Panc1 (cell line): ENCODE measurements around the gene TPST2. TPM values are rescaled to one million over a fixed set of nuclear protein-coding genes. Genes with fewer than 3 reads are reported as not detected.

Experiments used
- ATAC-seq: fragments of 200-7000 bp; cut with Tn5 transposase; 2 replicates; pipeline ENCODE4 v1.9.1; 2020; ENCODE audit warnings: mild to moderate bottlenecking, moderate library complexity
- BruUV-seq: library from RNA; stranded (reverse); fragments of 400-500 nt; replicated peaks from 2 replicates; lab custom pipeline; 2021; lab: Mats Ljungman, UMichigan
- CTCF ChIA-PET: fragments of 300-600 bp; sonication (Branson Sonifier 250); formaldehyde crosslinking; loops from one replicate; lab custom pipeline; 2022; ENCODE audit warnings: antibody characterized with exemption; lab: Charles Lee
- POLR2A ChIA-PET: fragments of 300-600 bp; sonication (Branson Sonifier 250); formaldehyde crosslinking; loops from one replicate; lab custom pipeline; 2022; ENCODE audit warnings: antibody characterized with exemption; lab: Charles Lee
- DNase-seq: peaks from one replicate; pipeline ENCODE4 v3.0.0-alpha.2; 2010; ENCODE audit warnings: low read depth, low spot score
- H3K27ac ChIP-seq: 2 replicates; pipeline ENCODE4 v1.5.1; 2011; ENCODE audit warnings: mild to moderate bottlenecking, low read length, inconsistent platforms
- H3K27me3 ChIP-seq: fragments of 200-500 bp; sonication (Bioruptor generic); 2 replicates; pipeline ENCODE4 v1.6.0; 2014; ENCODE audit warnings: low read length, inconsistent platforms; ENCODE audit not compliant: control insufficient read depth, insufficient read depth
- H3K36me3 ChIP-seq: fragments of 200-500 bp; sonication (Bioruptor generic); 2 replicates; pipeline ENCODE4 v1.5.1; 2014; ENCODE audit warnings: inconsistent platforms, mild to moderate bottlenecking, low read length, moderate library complexity; ENCODE audit not compliant: control insufficient read depth, insufficient read depth
- H3K4me1 ChIP-seq: 2 replicates; pipeline ENCODE4 v1.5.1; 2011; ENCODE audit warnings: inconsistent platforms, mild to moderate bottlenecking, low read length, moderate library complexity; ENCODE audit not compliant: control insufficient read depth, insufficient read depth
- H3K4me3 ChIP-seq, 2 experiments: 2 replicates each; pipeline ENCODE4 v1.5.1; 2011 to 2012; ENCODE audit warnings: low read depth in 2 of 2, low read length in 2 of 2, mild to moderate bottlenecking in 2 of 2, inconsistent platforms in 1 of 2, moderate library complexity in 1 of 2
- H3K9me3 ChIP-seq: fragments of 200-500 bp; sonication (Bioruptor generic); 2 replicates; pipeline ENCODE4 v1.5.1; 2014; ENCODE audit warnings: low read depth, mild to moderate bottlenecking, inconsistent platforms, low read length, moderate library complexity; ENCODE audit not compliant: control insufficient read depth, insufficient read depth
- POLR2AphosphoS5 ChIP-seq: IDR thresholded peaks from 2 replicates; pipeline ENCODE4 v1.6.1; 2012; ENCODE audit warnings: mild to moderate bottlenecking, low read depth, low read length, moderate library complexity
- SIN3A ChIP-seq: IDR thresholded peaks from 2 replicates; pipeline ENCODE4 v1.6.1; 2012; ENCODE audit warnings: low read depth, mild to moderate bottlenecking, low read length, moderate library complexity, borderline replicate concordance; ENCODE audit not compliant: insufficient read depth
- TCF7L2 ChIP-seq: IDR thresholded peaks from 2 replicates; pipeline ENCODE4 v1.6.1; 2011; ENCODE audit warnings: mild to moderate bottlenecking, low read depth, low read length, inconsistent platforms
- in situ Hi-C: cut with HindIII; loops from 2 replicates; pipeline ENCODE4 v1.10.0; 2016; ENCODE audit warnings: low sequenced_read_pairs, low pct_unique_long_range_greater_than_20kb
- intact Hi-C: fragments of 100-400 bp; cut with micrococcal nuclease; formaldehyde crosslinking; loops from one replicate; pipeline ENCODE4 v1.10.0; 2022; ENCODE audit not compliant: unreplicated experiment
- total RNA-seq: library from RNA; stranded (reverse); gene quantifications from one replicate; pipeline ENCODE4 v1.2.1, GENCODE V29; 2021; ENCODE audit not compliant: unreplicated experiment
- TF ChIP-seq, protein P1 (sequence below), 2 experiments: IDR thresholded peaks; 2 replicates each; pipeline ENCODE4 v1.6.1; 2011 to 2012; ENCODE audit warnings: low read depth in 2 of 2, control low read depth in 1 of 2, low read length in 1 of 2, mild to moderate bottlenecking in 1 of 2, moderate library complexity in 1 of 2; ENCODE audit not compliant: insufficient read depth in 1 of 2
- TF ChIP-seq, protein P2 (sequence below): fragments of 450-650 bp; IDR thresholded peaks from 2 replicates; pipeline ENCODE4 v1.5.1; 2017; ENCODE audit warnings: mild to moderate bottlenecking

Gene TPST2
- total RNA-seq, 1 experiment from 2014 or later: 7.1 TPM

DNA sequence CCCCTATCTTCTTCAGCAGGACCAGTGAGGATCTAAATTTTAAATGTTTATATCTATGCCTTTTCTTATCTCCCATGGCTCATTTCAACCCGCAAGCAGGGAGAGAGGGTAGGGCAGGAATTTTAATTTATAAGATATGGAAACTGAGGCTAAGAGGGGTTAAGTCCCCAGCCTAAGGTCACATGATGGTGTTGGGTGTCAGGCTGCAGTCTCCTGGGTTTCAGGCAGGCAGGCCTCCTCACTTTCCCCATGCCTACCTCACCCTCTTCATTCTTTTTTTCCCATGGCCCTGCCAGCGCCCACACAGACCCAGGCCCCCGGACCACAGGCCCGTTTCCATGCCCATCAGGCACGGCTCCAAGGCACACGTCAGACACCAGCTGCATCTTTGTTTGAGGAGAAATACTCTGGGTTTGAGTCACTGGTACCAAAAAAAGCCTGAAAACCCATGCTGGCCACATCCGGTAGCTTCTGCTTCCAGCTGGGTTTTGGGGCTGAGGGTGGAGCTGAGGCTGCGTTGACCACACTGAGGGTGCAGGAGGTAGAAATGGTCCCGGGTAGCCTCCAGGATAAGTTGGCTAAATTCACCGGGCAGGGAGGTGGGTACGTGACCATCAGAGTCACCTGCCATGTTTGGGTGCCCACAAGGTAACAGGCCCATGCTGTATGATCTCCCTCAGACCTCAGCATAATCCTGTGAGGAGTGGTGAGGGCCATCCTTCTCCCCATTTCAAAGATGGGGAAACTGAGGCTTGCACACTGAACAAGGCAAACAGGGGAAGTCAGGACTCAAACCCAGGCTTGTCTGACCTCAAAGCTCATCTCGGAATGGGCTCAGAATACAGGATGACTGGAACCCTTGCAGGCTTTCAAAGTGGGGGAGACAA, 20.4 kb upstream of the TPST2 start:
- DNase-seq (no peak), ATAC-seq (no peak)
- Histone ChIP-seq H3K36me3 (no peaks in the 10 kb centered on the region), H3K9me3 (no peaks in the 10 kb centered on the region), H3K27me3 (no peaks in the 10 kb centered on the region), H3K4me3 (no peak overlapping the region), H3K27ac (no peak overlapping the region), H3K4me1 (no peaks in the 10 kb centered on the region)
- no TSS peak for BruUV-seq
- CTCF ChIA-PET: no interaction called here
- in situ Hi-C loops: no loop called here
- TF ChIP-seq POLR2AphosphoS5 (no peak), TCF7L2 (no peak), SIN3A (no peak)
- TF ChIP-seq, protein P1, sequence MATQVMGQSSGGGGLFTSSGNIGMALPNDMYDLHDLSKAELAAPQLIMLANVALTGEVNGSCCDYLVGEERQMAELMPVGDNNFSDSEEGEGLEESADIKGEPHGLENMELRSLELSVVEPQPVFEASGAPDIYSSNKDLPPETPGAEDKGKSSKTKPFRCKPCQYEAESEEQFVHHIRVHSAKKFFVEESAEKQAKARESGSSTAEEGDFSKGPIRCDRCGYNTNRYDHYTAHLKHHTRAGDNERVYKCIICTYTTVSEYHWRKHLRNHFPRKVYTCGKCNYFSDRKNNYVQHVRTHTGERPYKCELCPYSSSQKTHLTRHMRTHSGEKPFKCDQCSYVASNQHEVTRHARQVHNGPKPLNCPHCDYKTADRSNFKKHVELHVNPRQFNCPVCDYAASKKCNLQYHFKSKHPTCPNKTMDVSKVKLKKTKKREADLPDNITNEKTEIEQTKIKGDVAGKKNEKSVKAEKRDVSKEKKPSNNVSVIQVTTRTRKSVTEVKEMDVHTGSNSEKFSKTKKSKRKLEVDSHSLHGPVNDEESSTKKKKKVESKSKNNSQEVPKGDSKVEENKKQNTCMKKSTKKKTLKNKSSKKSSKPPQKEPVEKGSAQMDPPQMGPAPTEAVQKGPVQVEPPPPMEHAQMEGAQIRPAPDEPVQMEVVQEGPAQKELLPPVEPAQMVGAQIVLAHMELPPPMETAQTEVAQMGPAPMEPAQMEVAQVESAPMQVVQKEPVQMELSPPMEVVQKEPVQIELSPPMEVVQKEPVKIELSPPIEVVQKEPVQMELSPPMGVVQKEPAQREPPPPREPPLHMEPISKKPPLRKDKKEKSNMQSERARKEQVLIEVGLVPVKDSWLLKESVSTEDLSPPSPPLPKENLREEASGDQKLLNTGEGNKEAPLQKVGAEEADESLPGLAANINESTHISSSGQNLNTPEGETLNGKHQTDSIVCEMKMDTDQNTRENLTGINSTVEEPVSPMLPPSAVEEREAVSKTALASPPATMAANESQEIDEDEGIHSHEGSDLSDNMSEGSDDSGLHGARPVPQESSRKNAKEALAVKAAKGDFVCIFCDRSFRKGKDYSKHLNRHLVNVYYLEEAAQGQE (IDR thresholded peaks at IDR 0.05; ENCODE audit: insufficient read depth in 1 of 2, low read depth in 2 of 2, low read length in 1 of 2): no peak
- TF ChIP-seq, protein P2, sequence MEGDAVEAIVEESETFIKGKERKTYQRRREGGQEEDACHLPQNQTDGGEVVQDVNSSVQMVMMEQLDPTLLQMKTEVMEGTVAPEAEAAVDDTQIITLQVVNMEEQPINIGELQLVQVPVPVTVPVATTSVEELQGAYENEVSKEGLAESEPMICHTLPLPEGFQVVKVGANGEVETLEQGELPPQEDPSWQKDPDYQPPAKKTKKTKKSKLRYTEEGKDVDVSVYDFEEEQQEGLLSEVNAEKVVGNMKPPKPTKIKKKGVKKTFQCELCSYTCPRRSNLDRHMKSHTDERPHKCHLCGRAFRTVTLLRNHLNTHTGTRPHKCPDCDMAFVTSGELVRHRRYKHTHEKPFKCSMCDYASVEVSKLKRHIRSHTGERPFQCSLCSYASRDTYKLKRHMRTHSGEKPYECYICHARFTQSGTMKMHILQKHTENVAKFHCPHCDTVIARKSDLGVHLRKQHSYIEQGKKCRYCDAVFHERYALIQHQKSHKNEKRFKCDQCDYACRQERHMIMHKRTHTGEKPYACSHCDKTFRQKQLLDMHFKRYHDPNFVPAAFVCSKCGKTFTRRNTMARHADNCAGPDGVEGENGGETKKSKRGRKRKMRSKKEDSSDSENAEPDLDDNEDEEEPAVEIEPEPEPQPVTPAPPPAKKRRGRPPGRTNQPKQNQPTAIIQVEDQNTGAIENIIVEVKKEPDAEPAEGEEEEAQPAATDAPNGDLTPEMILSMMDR: no peak
- intact Hi-C loops: no loop called here
- POLR2A ChIA-PET: no interaction called here

DNA sequence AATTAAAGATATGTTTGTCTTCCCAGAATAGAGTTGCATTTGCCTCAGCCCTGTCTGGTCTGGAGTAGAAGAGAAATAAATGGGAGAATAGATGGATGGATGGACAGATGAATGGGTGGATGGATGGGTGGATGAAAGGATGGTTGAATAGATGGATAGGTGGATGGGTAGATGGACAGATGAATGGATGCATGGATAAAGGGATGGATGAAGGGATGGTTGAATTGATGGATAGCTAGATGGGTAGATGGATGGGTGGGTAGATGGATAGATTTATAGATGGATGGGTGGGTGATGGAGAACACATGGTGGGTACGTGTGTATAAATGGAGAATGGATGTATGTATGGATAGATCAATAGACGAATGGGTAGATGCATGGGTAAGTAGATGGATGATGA, 19.4 kb upstream of the TPST2 start:
- no peak for DNase-seq
- H3K4me3 ChIP-seq: no peak overlapping the region
- no peaks in the 10 kb centered on the region for H3K36me3 ChIP-seq
- BruUV-seq: no TSS peak
- no peaks in the 10 kb centered on the region for H3K9me3 ChIP-seq
- CTCF ChIA-PET: no interaction called here
- in situ Hi-C loops (no loop called here), intact Hi-C loops (no loop called here)
- POLR2A ChIA-PET: no interaction called here
- H3K27me3 ChIP-seq: no peaks in the 10 kb centered on the region
- no peak for TF ChIP-seq POLR2AphosphoS5
- TF ChIP-seq, protein P1 (IDR thresholded peaks at IDR 0.05; ENCODE audit: insufficient read depth in 1 of 2, low read depth in 2 of 2, low read length in 1 of 2): no peak
- TF ChIP-seq SIN3A: no peak
- TF ChIP-seq, protein P2: no peak
- no peak for TF ChIP-seq TCF7L2
- ATAC-seq: no peak
- no peaks in the 10 kb centered on the region for H3K4me1 ChIP-seq
- no peak overlapping the region for H3K27ac ChIP-seq
